Hepatocyte (in vitro differentiated cells): ENCODE results near the gene MIX23. TPM values are rescaled to one million over a fixed set of nuclear protein-coding genes. Genes with fewer than 3 reads are reported as not detected.
A peak's percentile ranks its signal among the peaks of the same experiment; 100 is the strongest.

Source experiments
- DNase-seq: peaks from one replicate; pipeline ENCODE4 v3.0.0-alpha.2; 2016; ENCODE audit warnings: low spot score
- H2AFZ ChIP-seq: fragments of 200-600 bp; sonication (generic); 2 replicates; pipeline ENCODE4 v1.6.0; 2016; ENCODE audit warnings: antibody characterized with exemption, mild to moderate bottlenecking
- H3K27ac ChIP-seq: fragments of 200-600 bp; sonication (generic); 2 replicates; pipeline ENCODE4 v1.5.1; 2016; ENCODE audit warnings: mild to moderate bottlenecking
- H3K27me3 ChIP-seq: fragments of 200-600 bp; sonication (generic); 2 replicates; pipeline ENCODE4 v1.6.1; 2016
- H3K36me3 ChIP-seq: fragments of 200-600 bp; sonication (generic); replicated peaks from 2 replicates; pipeline ENCODE4 v1.5.1; 2016; ENCODE audit warnings: low read depth; ENCODE audit not compliant: insufficient read depth
- H3K4me1 ChIP-seq: fragments of 200-600 bp; sonication (generic); 2 replicates; pipeline ENCODE4 v1.5.1; 2016; ENCODE audit warnings: mild to moderate bottlenecking, moderate library complexity; ENCODE audit not compliant: insufficient read depth
- H3K4me2 ChIP-seq: fragments of 200-600 bp; sonication (generic); 2 replicates; pipeline ENCODE4 v1.6.0; 2016
- H3K4me3 ChIP-seq: fragments of 200-600 bp; sonication (generic); 2 replicates; pipeline ENCODE4 v1.5.1; 2016; ENCODE audit warnings: mild to moderate bottlenecking
- H3K79me2 ChIP-seq: fragments of 200-600 bp; sonication (generic); 2 replicates; pipeline ENCODE4 v1.6.0; 2017; ENCODE audit warnings: mild to moderate bottlenecking
- H3K9me2 ChIP-seq: fragments of 200-600 bp; sonication (generic); replicated peaks from 2 replicates; pipeline ENCODE4 v1.6.0; 2017; ENCODE audit warnings: mild to moderate bottlenecking; ENCODE audit not compliant: insufficient read depth
- H3K9me3 ChIP-seq: fragments of 200-600 bp; sonication (generic); 2 replicates; pipeline ENCODE4 v1.5.1; 2016; ENCODE audit warnings: low read depth, mild to moderate bottlenecking
- H4K20me1 ChIP-seq: fragments of 200-600 bp; sonication (generic); 2 replicates; pipeline ENCODE4 v1.6.0; 2016; ENCODE audit warnings: mild to moderate bottlenecking; ENCODE audit not compliant: insufficient read depth, poor library complexity, severe bottlenecking
- EZH2 ChIP-seq: fragments of 200-600 bp; sonication (generic); IDR thresholded peaks from 2 replicates; pipeline ENCODE4 v1.6.1; 2016; ENCODE audit warnings: antibody characterized with exemption, mild to moderate bottlenecking, borderline replicate concordance
- EZH2phosphoT487 ChIP-seq: fragments of 200-600 bp; sonication (generic); IDR thresholded peaks from one replicate; pipeline ENCODE4 v1.6.1; 2018; ENCODE audit warnings: antibody characterized with exemption, mild to moderate bottlenecking, low read depth, moderate library complexity; ENCODE audit not compliant: unreplicated experiment, severe bottlenecking
- WGBS: methylation state at CpG from one replicate; pipeline ENCODE4 v1.1.6; 2016; ENCODE audit warnings: low lambda C conversion rate; ENCODE audit errors: missing lambda C conversion rate; 5-methylcytosine and 5-hydroxymethylcytosine counted together
- polyA plus RNA-seq: library from polyadenylated mRNA; unstranded; fragments of >200 nt; fragmentation: Nextera tagmentation; extraction: Ambion mirVana; gene quantifications from 2 replicates; pipeline ENCODE4 v1.2.1, GENCODE V29; 2016
- total RNA-seq: library from RNA; depleted of rRNA; stranded (reverse); fragments of >200 nt; gene quantifications from 2 replicates; pipeline ENCODE4 v1.2.3, GENCODE V29; 2014
- TF ChIP-seq, protein P1 (sequence below): fragments of 200-600 bp; sonication (generic); IDR thresholded peaks from 2 replicates; pipeline ENCODE4 v1.5.1; 2016; ENCODE audit warnings: antibody characterized with exemption, mild to moderate bottlenecking; ENCODE audit not compliant: poor library complexity

The MIX23 gene
- total and polyA plus RNA-seq, 2 experiments from 2014 or later = 42.0 to 46.4 TPM

DNA sequence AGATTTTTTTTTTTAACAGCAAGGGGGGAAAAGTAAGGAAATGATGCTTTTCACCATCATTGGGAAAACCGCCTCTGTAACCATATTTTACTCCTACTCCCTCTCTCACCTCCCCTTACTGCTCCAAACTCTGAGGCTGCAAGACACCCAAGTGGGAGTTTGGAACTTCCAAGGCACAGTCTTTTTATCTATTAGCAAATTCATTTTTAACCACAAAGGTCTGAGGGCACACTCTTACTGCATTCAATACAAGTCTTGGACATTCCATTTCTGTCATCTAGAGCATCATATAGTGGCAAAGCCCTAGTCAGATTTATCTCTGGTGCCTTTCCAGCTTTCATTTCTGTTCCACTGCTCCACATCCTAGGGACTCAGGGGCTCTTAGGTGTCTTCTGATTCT is 14.2 kb upstream of the MIX23 start:
- H3K9me3 ChIP-seq = no peaks in the 10 kb centered on the region
- H3K4me3 ChIP-seq = no peak overlapping the region
- H2AFZ ChIP-seq = no peak overlapping the region
- no peaks in the 10 kb centered on the region for H3K9me2 ChIP-seq
- no peak overlapping the region for H3K4me2 ChIP-seq
- H3K36me3 ChIP-seq = no peaks in the 10 kb centered on the region
- H3K27ac ChIP-seq = no peak overlapping the region
- peaks cover 23% of the 10 kb centered on the region for H3K79me2 ChIP-seq
- H3K27me3 ChIP-seq = no peaks in the 10 kb centered on the region
- peaks cover 13% of the 10 kb centered on the region for H3K4me1 ChIP-seq
- TF ChIP-seq, protein P1, sequence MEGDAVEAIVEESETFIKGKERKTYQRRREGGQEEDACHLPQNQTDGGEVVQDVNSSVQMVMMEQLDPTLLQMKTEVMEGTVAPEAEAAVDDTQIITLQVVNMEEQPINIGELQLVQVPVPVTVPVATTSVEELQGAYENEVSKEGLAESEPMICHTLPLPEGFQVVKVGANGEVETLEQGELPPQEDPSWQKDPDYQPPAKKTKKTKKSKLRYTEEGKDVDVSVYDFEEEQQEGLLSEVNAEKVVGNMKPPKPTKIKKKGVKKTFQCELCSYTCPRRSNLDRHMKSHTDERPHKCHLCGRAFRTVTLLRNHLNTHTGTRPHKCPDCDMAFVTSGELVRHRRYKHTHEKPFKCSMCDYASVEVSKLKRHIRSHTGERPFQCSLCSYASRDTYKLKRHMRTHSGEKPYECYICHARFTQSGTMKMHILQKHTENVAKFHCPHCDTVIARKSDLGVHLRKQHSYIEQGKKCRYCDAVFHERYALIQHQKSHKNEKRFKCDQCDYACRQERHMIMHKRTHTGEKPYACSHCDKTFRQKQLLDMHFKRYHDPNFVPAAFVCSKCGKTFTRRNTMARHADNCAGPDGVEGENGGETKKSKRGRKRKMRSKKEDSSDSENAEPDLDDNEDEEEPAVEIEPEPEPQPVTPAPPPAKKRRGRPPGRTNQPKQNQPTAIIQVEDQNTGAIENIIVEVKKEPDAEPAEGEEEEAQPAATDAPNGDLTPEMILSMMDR = no peak
- TF ChIP-seq EZH2 (no peak), EZH2phosphoT487 (no peak)
- WGBS = 96% methylated on average over 1 of the region's 1 CpG
- no peaks in the 10 kb centered on the region for H4K20me1 ChIP-seq
- DNase-seq = no peak

DNA sequence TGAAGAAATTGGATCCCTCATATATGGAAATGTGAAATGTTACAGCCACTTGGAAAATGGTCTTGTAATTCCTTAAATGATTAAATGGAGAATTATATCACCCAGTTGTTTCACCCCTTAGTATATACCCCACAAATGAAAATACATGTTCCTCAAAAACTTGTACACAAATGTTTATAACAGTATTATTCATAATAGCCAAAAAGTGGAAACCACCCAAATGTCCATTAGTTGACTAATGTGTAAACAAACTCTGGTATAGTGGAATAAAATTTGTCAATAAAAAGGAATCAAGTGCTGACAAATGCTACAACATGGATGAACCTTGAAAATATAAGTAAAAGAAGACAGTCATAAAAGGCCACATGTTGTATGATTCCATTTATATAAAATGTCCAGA is 13.5 kb upstream of the MIX23 start:
- Histone ChIP-seq H3K27ac (no peak overlapping the region), H3K36me3 (no peaks in the 10 kb centered on the region), H3K27me3 (no peaks in the 10 kb centered on the region), H3K9me3 (no peaks in the 10 kb centered on the region), H3K79me2 (peaks cover 19% of the 10 kb centered on the region), H4K20me1 (no peaks in the 10 kb centered on the region), H3K4me1 (peaks cover 13% of the 10 kb centered on the region), H3K4me3 (no peak overlapping the region), H3K9me2 (no peaks in the 10 kb centered on the region), H3K4me2 (no peak overlapping the region), H2AFZ (no peak overlapping the region)
- DNase-seq = no peak
- no peak for TF ChIP-seq EZH2phosphoT487
- TF ChIP-seq, protein P1 = no peak
- no peak for TF ChIP-seq EZH2

DNA sequence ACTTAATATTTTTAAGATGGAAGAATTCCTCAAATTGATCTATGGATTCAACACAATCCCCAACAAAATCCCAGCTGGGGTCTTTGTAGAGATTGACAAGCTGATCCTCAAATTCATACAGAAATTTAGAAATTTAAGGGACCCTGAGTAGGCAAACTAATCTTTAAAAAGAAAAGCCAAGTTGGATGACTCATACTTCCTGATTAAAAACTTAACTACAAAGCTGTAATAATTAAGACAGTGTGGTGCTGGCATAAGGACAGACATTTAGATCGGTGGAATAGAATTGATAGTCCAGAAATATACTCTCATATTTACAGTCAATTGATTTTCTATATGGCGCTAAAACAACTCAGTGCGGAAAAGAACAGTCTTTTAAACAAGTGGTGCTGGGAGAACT is 12.6 kb upstream of the MIX23 start:
- TF ChIP-seq, protein P1 = no peak
- TF ChIP-seq EZH2phosphoT487 = no peak
- no peak overlapping the region for H3K4me2 ChIP-seq
- no peak overlapping the region for H3K27ac ChIP-seq
- no peak for DNase-seq
- no peaks in the 10 kb centered on the region for H3K9me2 ChIP-seq
- H3K79me2 ChIP-seq = peaks cover 20% of the 10 kb centered on the region
- no peaks in the 10 kb centered on the region for H3K9me3 ChIP-seq
- no peaks in the 10 kb centered on the region for H3K36me3 ChIP-seq
- no peaks in the 10 kb centered on the region for H3K27me3 ChIP-seq
- H3K4me3 ChIP-seq = no peak overlapping the region
- peaks cover 13% of the 10 kb centered on the region for H3K4me1 ChIP-seq
- no peaks in the 10 kb centered on the region for H4K20me1 ChIP-seq
- 64% methylated on average over 3 of the region's 3 CpGs for WGBS
- H2AFZ ChIP-seq = no peak overlapping the region

DNA sequence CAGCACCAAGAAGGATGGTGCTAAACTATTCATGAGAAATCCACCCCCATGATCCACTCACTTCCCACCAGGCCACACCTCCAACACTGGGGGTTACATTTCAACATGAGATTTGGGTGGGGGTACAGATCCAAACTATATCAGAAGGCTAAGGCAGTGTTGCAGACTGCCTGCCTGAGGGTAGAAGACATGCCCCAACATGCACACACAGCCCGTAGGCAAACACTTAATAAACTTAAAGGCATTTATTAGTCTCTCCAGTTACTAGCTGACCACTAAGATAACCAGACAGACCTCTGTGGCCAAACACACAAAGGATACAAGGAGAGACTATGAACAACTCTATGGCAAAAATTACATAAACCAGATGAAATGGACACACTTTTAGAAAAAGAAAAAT is 11.1 kb upstream of the MIX23 start:
- Histone ChIP-seq H3K4me1 (peaks cover 13% of the 10 kb centered on the region), H3K79me2 (peaks cover 26% of the 10 kb centered on the region), H4K20me1 (no peaks in the 10 kb centered on the region), H3K4me2 (no peak overlapping the region), H3K4me3 (no peak overlapping the region), H3K9me3 (no peaks in the 10 kb centered on the region), H3K36me3 (no peaks in the 10 kb centered on the region), H2AFZ (no peak overlapping the region), H3K27ac (peak overlapping the region; percentile 68), H3K27me3 (no peaks in the 10 kb centered on the region), H3K9me2 (no peaks in the 10 kb centered on the region)
- DNase-seq = no peak
- 32% methylated on average over 1 of the region's 1 CpG for WGBS
- TF ChIP-seq EZH2 (no peak), EZH2phosphoT487 (no peak)
- TF ChIP-seq, protein P1 = no peak
